GM12873 (cell line): ENCODE measurements around the gene CBLN3.

Source experiments
- TF ChIP-seq, protein P1 (sequence below): IDR thresholded peaks from 2 replicates; pipeline ENCODE4 v1.5.1; 2012; ENCODE audit warnings: low read depth, mild to moderate bottlenecking, moderate library complexity, low read length, control low read depth; ENCODE audit not compliant: insufficient read depth; ENCODE audit errors: missing control alignments

The CBLN3 gene

GRCh38 chr14:24397639-24398292, 31.7 kb downstream of the CBLN3 start:
- TF ChIP-seq, protein P1, sequence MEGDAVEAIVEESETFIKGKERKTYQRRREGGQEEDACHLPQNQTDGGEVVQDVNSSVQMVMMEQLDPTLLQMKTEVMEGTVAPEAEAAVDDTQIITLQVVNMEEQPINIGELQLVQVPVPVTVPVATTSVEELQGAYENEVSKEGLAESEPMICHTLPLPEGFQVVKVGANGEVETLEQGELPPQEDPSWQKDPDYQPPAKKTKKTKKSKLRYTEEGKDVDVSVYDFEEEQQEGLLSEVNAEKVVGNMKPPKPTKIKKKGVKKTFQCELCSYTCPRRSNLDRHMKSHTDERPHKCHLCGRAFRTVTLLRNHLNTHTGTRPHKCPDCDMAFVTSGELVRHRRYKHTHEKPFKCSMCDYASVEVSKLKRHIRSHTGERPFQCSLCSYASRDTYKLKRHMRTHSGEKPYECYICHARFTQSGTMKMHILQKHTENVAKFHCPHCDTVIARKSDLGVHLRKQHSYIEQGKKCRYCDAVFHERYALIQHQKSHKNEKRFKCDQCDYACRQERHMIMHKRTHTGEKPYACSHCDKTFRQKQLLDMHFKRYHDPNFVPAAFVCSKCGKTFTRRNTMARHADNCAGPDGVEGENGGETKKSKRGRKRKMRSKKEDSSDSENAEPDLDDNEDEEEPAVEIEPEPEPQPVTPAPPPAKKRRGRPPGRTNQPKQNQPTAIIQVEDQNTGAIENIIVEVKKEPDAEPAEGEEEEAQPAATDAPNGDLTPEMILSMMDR = no peak

DNA sequence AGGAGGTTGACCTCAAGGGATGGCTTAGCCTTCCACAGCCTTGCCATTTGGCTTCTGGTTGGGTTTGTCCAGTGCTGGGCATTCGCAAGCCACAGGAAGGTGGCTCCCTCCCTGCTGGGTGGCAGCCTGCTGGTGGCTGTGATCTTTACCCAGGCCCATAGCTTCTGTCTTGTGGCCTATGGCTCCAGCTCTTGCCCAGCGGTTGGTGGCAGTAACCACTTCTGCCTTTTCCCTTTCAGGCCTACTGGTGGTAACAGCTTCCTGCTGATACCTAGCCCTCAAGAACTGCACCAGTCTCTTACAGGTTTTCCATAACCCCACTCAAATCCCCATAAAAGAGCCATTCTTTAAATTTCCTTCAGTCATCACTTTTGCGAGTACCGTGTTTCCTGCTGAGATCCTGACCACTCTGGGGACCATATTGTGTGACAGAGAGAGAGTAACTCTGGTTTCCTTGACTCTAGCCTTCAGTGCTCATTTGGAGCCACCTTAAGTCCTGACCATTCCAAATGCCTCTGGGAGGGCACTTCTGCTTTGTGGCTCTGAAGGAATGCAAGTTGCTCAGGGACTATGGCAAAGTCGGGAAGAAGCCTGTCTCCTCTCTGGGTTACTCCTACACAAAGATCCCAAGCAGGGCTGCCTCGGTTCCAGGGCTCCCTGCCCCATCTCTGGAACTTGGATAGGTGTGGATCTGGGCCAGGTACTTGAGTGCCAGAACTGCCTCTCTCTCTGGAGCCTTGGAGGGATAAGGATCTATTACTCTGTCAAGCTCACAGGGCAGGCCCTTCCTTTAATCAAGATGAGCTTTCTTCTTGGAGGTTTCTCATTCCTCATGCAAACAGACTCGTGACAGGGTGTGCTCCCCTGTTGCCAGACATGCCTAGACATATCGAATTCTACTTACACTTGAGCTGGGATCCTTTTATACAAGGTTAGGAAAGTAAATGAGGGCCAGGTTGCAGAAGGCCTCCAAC, 33.6 kb downstream of the CBLN3 start:
- TF ChIP-seq, protein P1 = no peak

GRCh38 chr14:24394275-24394674, 35.2 kb downstream of the CBLN3 start:
- TF ChIP-seq, protein P1 = no peak

GRCh38 chr14:24392325-24393091, 37.0 kb downstream of the CBLN3 start:
- TF ChIP-seq, protein P1 = no peak

- TF ChIP-seq, protein P1 = no peak
Measured at GRCh38 chr14:24390701-24391468, 38.6 kb downstream of the CBLN3 start.

DNA sequence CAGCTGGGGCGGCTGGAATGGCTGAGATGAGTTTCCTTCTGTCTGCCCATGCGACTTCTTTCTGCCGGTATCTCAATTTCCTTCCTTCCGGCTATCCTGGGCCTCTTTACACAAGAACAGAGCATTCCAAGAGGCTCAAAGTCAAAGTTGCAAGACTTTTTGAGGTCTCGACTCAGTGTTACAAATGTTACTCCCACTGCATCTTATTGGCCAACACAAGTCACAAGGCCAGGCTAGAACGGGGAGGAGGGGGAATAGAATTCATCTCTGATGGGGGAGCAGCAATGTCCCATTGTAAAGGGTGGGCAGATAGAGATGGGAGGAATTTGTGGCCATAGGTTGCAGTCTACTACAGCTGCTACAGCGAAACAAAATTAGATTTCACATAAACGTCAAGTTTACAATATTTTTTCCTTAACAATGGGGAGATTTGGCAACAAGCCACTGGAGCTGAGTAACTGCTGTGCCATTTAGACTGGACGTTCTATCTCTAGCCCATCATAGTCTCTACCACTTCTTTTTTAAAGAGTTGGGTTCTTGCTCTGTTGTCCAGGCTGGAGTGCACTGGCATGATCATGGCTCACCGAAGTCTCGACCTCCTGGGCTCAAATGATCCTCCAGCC, 40.1 kb downstream of the CBLN3 start:
- TF ChIP-seq, protein P1 = no peak
